CD4-positive, CD25-positive, alpha-beta regulatory T cell (primary cell): Measurements from ENCODE around the gene CAPN5. TPM values are rescaled to one million over a fixed set of nuclear protein-coding genes. Genes with fewer than 3 reads are reported as not detected.

Experiments
- ATAC-seq, 2 donors: fragments of 150-1000 bp; cut with Tn5 transposase; one replicate each; pipeline ENCODE4 v1.10.0; 2021; ENCODE audit warnings: low read depth in 2 of 2, moderate number of reproducible peaks in 2 of 2, moderate library complexity in 1 of 2
- DNase-seq, 3 donors: peaks; one replicate each; pipeline versions ENCODE4 v3.0.0 to v3.0.0-alpha.2; 2012 to 2022; ENCODE audit warnings: mixed read lengths in 1 of 3
- H3K27ac ChIP-seq: one replicate; pipeline ENCODE4 v1.7.0; 2013; ENCODE audit warnings: mild to moderate bottlenecking, low read length; ENCODE audit not compliant: insufficient read depth, poor library complexity, severe bottlenecking
- H3K27me3 ChIP-seq: one replicate; pipeline ENCODE4 v1.7.0; 2013; ENCODE audit warnings: low read length; ENCODE audit not compliant: control insufficient read depth, insufficient read depth
- H3K36me3 ChIP-seq: one replicate; pipeline ENCODE4 v1.7.0; 2013; ENCODE audit warnings: mild to moderate bottlenecking, low read length, moderate library complexity; ENCODE audit not compliant: control insufficient read depth, insufficient read depth
- H3K4me1 ChIP-seq: 2 replicates; pipeline ENCODE4 v1.7.0; 2013; ENCODE audit warnings: mild to moderate bottlenecking, low read length; ENCODE audit not compliant: insufficient read depth, control insufficient read depth, poor library complexity, severe bottlenecking
- H3K4me3 ChIP-seq: one replicate; pipeline ENCODE4 v1.7.0; 2013; ENCODE audit warnings: low read depth, mild to moderate bottlenecking, low read length, moderate library complexity
- H3K9me3 ChIP-seq, 2 experiments: 1 replicate in 1 of 2; 2 replicates in 1 of 2; pipeline ENCODE4 v1.7.0; 2013; ENCODE audit warnings: low read length in 2 of 2, mild to moderate bottlenecking in 1 of 2, moderate library complexity in 1 of 2; ENCODE audit not compliant: control insufficient read depth in 2 of 2
- H3K27ac Mint-ChIP-seq, 3 donors: one replicate each; pipeline ENCODE4 v1.8.0; 2020 to 2022; ENCODE audit warnings: mild to moderate bottlenecking in 3 of 3, mixed read lengths in 3 of 3, moderate library complexity in 2 of 3
- H3K27me3 Mint-ChIP-seq: one replicate; pipeline ENCODE4 v1.8.0; 2022; ENCODE audit warnings: mild to moderate bottlenecking, mixed read lengths
- H3K36me3 Mint-ChIP-seq: one replicate; pipeline ENCODE4 v1.8.0; 2020; ENCODE audit warnings: mixed read lengths
- H3K4me1 Mint-ChIP-seq, 4 donors: one replicate each; pipeline ENCODE4 v1.8.0; 2020 to 2022; ENCODE audit warnings: mixed read lengths in 4 of 4, mild to moderate bottlenecking in 1 of 4
- H3K4me3 Mint-ChIP-seq, 4 donors: one replicate each; pipeline ENCODE4 v1.8.0; 2020 to 2022; ENCODE audit warnings: mild to moderate bottlenecking in 4 of 4, mixed read lengths in 4 of 4, moderate library complexity in 3 of 4
- H3K9me3 Mint-ChIP-seq, 7 donors: one replicate each; pipeline ENCODE4 v1.8.0; 2020 to 2022; ENCODE audit warnings: mixed read lengths in 7 of 7, mild to moderate bottlenecking in 3 of 7, moderate library complexity in 2 of 7
- polyA plus RNA-seq, 4 donors: library from polyadenylated mRNA; unstranded; fragments of 300-500 nt; fragmentation: Illumina TruSeq; gene quantifications; one replicate each; pipeline ENCODE4 v1.2.3, GENCODE V29; 2021
- total RNA-seq: library from RNA; stranded (reverse); gene quantifications from one replicate; pipeline ENCODE4 v1.2.3, GENCODE V29; 2022

CAPN5 gene
- total and polyA plus RNA-seq, 5 donors from 2014 or later: 0.74 to 2.8 (median 1.2) TPM

GRCh38 chr11:77148963-77149715, 82.4 kb downstream of the CAPN5 start:
- H3K9me3 Mint-ChIP-seq: no peaks in the 10 kb centered on the region
- peaks cover 0 to 43% (median 22%) of the 10 kb centered on the region in 4 donors for H3K4me1 Mint-ChIP-seq
- no peaks in the 10 kb centered on the region for H3K27me3 ChIP-seq
- H3K9me3 ChIP-seq: no peaks in the 10 kb centered on the region
- no peak for ATAC-seq
- H3K4me3 ChIP-seq: no peak overlapping the region
- H3K4me3 Mint-ChIP-seq: no peak overlapping the region
- no peak overlapping the region for H3K27ac Mint-ChIP-seq
- H3K27me3 Mint-ChIP-seq: no peaks in the 10 kb centered on the region
- DNase-seq: no peak
- no peaks in the 10 kb centered on the region for H3K36me3 Mint-ChIP-seq
- H3K36me3 ChIP-seq: no peaks in the 10 kb centered on the region
- peaks cover 36% of the 10 kb centered on the region for H3K4me1 ChIP-seq
- H3K27ac ChIP-seq: no peak overlapping the region

- DNase-seq: no peak
- Histone ChIP-seq H3K27me3 (no peaks in the 10 kb centered on the region), H3K9me3 (no peaks in the 10 kb centered on the region), H3K4me3 (no peak overlapping the region), H3K27ac (no peak overlapping the region), H3K4me1 (peaks cover 37% of the 10 kb centered on the region), H3K36me3 (no peaks in the 10 kb centered on the region)
- ATAC-seq: no peak
- H3K27ac Mint-ChIP-seq: peak overlapping the region in 1 of 3 donors; percentile 47
- H3K4me1 Mint-ChIP-seq: peaks cover 0 to 46% (median 26%) of the 10 kb centered on the region in 4 donors
- no peaks in the 10 kb centered on the region for H3K36me3 Mint-ChIP-seq
- no peaks in the 10 kb centered on the region for H3K9me3 Mint-ChIP-seq
- no peak overlapping the region for H3K4me3 Mint-ChIP-seq
- H3K27me3 Mint-ChIP-seq: no peaks in the 10 kb centered on the region
These were observed 83.1 kb downstream of the CAPN5 start for GRCh38 chr11:77149716-77150392.

- Histone ChIP-seq H3K27me3 (no peaks in the 10 kb centered on the region), H3K4me1 (peaks cover 37% of the 10 kb centered on the region), H3K36me3 (no peaks in the 10 kb centered on the region), H3K4me3 (no peak overlapping the region), H3K27ac (no peak overlapping the region), H3K9me3 (no peaks in the 10 kb centered on the region)
- Mint-ChIP-seq H3K36me3 (no peaks in the 10 kb centered on the region), H3K27ac (peak overlapping the region in 1 of 3 donors; percentile 26), H3K4me3 (no peak overlapping the region), H3K9me3 (no peaks in the 10 kb centered on the region), H3K4me1 (peaks cover 0 to 46% (median 26%) of the 10 kb centered on the region in 4 donors), H3K27me3 (no peaks in the 10 kb centered on the region)
- ATAC-seq (no peak), DNase-seq (no peak)
These were observed 84.1 kb downstream of the CAPN5 start for GRCh38 chr11:77150836-77151235.

- Histone ChIP-seq H3K36me3 (no peaks in the 10 kb centered on the region), H3K4me3 (no peak overlapping the region), H3K9me3 (no peaks in the 10 kb centered on the region), H3K27me3 (no peaks in the 10 kb centered on the region), H3K27ac (peak overlapping the region; percentile 29), H3K4me1 (peaks cover 37% of the 10 kb centered on the region)
- Mint-ChIP-seq H3K9me3 (no peaks in the 10 kb centered on the region), H3K36me3 (no peaks in the 10 kb centered on the region), H3K4me1 (peaks cover 0 to 41% (median 26%) of the 10 kb centered on the region in 4 donors), H3K4me3 (peak overlapping the region in 3 of 4 donors; percentile 18 to 83 (median 35)), H3K27ac (peak overlapping the region; percentile 78 to 96 (median 82)), H3K27me3 (no peaks in the 10 kb centered on the region)
- ATAC-seq (peak; percentile 49 to 58), DNase-seq (peak; percentile 24 to 52 (median 46))
These were observed 85.2 kb downstream of the CAPN5 start for GRCh38 chr11:77151804-77152509.

- no peak overlapping the region for H3K4me3 ChIP-seq
- ATAC-seq: no peak
- peak overlapping the region; percentile 25 for H3K27ac ChIP-seq
- H3K4me1 Mint-ChIP-seq: peaks cover 0 to 37% (median 24%) of the 10 kb centered on the region in 4 donors
- H3K9me3 ChIP-seq: no peaks in the 10 kb centered on the region
- no peaks in the 10 kb centered on the region for H3K27me3 ChIP-seq
- no peak for DNase-seq
- no peaks in the 10 kb centered on the region for H3K9me3 Mint-ChIP-seq
- no peaks in the 10 kb centered on the region for H3K27me3 Mint-ChIP-seq
- peak overlapping the region; percentile 65 to 96 (median 78) for H3K27ac Mint-ChIP-seq
- peaks cover 37% of the 10 kb centered on the region for H3K4me1 ChIP-seq
- no peaks in the 10 kb centered on the region for H3K36me3 Mint-ChIP-seq
- no peaks in the 10 kb centered on the region for H3K36me3 ChIP-seq
- H3K4me3 Mint-ChIP-seq: peak overlapping the region in 2 of 4 donors; percentile 18
These were observed 86.1 kb downstream of the CAPN5 start for GRCh38 chr11:77152846-77153245.

- no peak overlapping the region for H3K4me3 Mint-ChIP-seq
- no peaks in the 10 kb centered on the region for H3K36me3 Mint-ChIP-seq
- peak overlapping the region; percentile 78 to 96 (median 82) for H3K27ac Mint-ChIP-seq
- H3K27me3 ChIP-seq: no peaks in the 10 kb centered on the region
- no peaks in the 10 kb centered on the region for H3K9me3 Mint-ChIP-seq
- no peak for DNase-seq
- H3K36me3 ChIP-seq: no peaks in the 10 kb centered on the region
- no peaks in the 10 kb centered on the region for H3K27me3 Mint-ChIP-seq
- no peak for ATAC-seq
- H3K27ac ChIP-seq: no peak overlapping the region
- no peaks in the 10 kb centered on the region for H3K9me3 ChIP-seq
- H3K4me1 Mint-ChIP-seq: peaks cover 0 to 31% (median 19%) of the 10 kb centered on the region in 4 donors
- H3K4me3 ChIP-seq: no peak overlapping the region
- peaks cover 31% of the 10 kb centered on the region for H3K4me1 ChIP-seq
These were observed 86.8 kb downstream of the CAPN5 start for GRCh38 chr11:77153276-77154185.
